H9 (cell line): ENCODE data around the gene MSI2. TPM values are rescaled to one million over a fixed set of nuclear protein-coding genes. Genes with fewer than 3 reads are reported as not detected.

ENCODE experiments used
- DNase-seq: peaks from one replicate; pipeline ENCODE4 v3.0.0-alpha.2; 2017
- H2AFZ ChIP-seq: one replicate; pipeline ENCODE4 v1.6.1; 2013; ENCODE audit warnings: mild to moderate bottlenecking, low read length, control low read depth, moderate library complexity
- H2AK5ac ChIP-seq: 2 replicates; pipeline ENCODE4 v1.6.1; 2013; ENCODE audit warnings: low read length, control low read depth, mixed read lengths; ENCODE audit not compliant: insufficient read length
- H2BK120ac ChIP-seq: one replicate; pipeline ENCODE4 v1.6.1; 2013; ENCODE audit warnings: low read depth, mild to moderate bottlenecking, low read length, control low read depth, inconsistent platforms; ENCODE audit not compliant: poor library complexity, severe bottlenecking
- H2BK12ac ChIP-seq: 2 replicates; pipeline ENCODE4 v1.6.1; 2013; ENCODE audit warnings: low read length, control low read depth, mixed read lengths, low read depth; ENCODE audit not compliant: insufficient read length
- H2BK15ac ChIP-seq: 2 replicates; pipeline ENCODE4 v1.6.1; 2013; ENCODE audit warnings: low read depth, low read length, control low read depth
- H2BK20ac ChIP-seq: one replicate; pipeline ENCODE4 v1.6.1; 2013; ENCODE audit warnings: low read depth, mild to moderate bottlenecking, low read length, control low read depth, inconsistent platforms; ENCODE audit not compliant: poor library complexity, severe bottlenecking
- H2BK5ac ChIP-seq: 2 replicates; pipeline ENCODE4 v1.6.1; 2013; ENCODE audit warnings: low read length, control low read depth, mixed read lengths; ENCODE audit not compliant: insufficient read length
- H3K14ac ChIP-seq: 2 replicates; pipeline ENCODE4 v1.6.1; 2013; ENCODE audit warnings: low read length, control low read depth; ENCODE audit not compliant: insufficient read depth
- H3K18ac ChIP-seq: 2 replicates; pipeline ENCODE4 v1.6.1; 2013; ENCODE audit warnings: low read depth, mild to moderate bottlenecking, mixed read lengths, low read length, control low read depth; ENCODE audit not compliant: insufficient read length
- H3K23ac ChIP-seq: 2 replicates; pipeline ENCODE4 v1.6.1; 2013; ENCODE audit warnings: low read length, control low read depth, mixed read lengths, low read depth; ENCODE audit not compliant: insufficient read length
- H3K23me2 ChIP-seq: 2 replicates; pipeline ENCODE4 v1.6.1; 2013; ENCODE audit warnings: low read depth, mild to moderate bottlenecking, mixed read lengths, low read length, control low read depth; ENCODE audit not compliant: insufficient read length, poor library complexity, severe bottlenecking
- H3K27ac ChIP-seq: 2 replicates; pipeline ENCODE4 v1.5.1; 2013; ENCODE audit warnings: low read length, control low read depth, mixed read lengths, low read depth; ENCODE audit not compliant: insufficient read length
- H3K27me3 ChIP-seq: 2 replicates; pipeline ENCODE4 v1.6.1; 2013; ENCODE audit warnings: low read length, control low read depth, inconsistent platforms; ENCODE audit not compliant: insufficient read depth
- H3K4ac ChIP-seq: 2 replicates; pipeline ENCODE4 v1.6.1; 2013; ENCODE audit warnings: low read depth, mild to moderate bottlenecking, control low read depth, inconsistent platforms, low read length, moderate library complexity
- H3K4me1 ChIP-seq: 2 replicates; pipeline ENCODE4 v1.6.1; 2013; ENCODE audit warnings: low read length, control low read depth, inconsistent platforms; ENCODE audit not compliant: insufficient read depth
- H3K4me2 ChIP-seq: 2 replicates; pipeline ENCODE4 v1.6.1; 2013; ENCODE audit warnings: low read length, control low read depth, mixed read lengths; ENCODE audit not compliant: insufficient read length, insufficient read depth
- H3K56ac ChIP-seq: 2 replicates; pipeline ENCODE4 v1.6.1; 2013; ENCODE audit warnings: low read depth, mild to moderate bottlenecking, mixed read lengths, low read length, control low read depth; ENCODE audit not compliant: insufficient read length
- H3K79me1 ChIP-seq: 2 replicates; pipeline ENCODE4 v1.6.1; 2013; ENCODE audit warnings: low read depth, mild to moderate bottlenecking, moderate library complexity, low read length, control low read depth, inconsistent platforms; ENCODE audit not compliant: insufficient read depth, poor library complexity, severe bottlenecking
- H3K79me2 ChIP-seq: 2 replicates; pipeline ENCODE4 v1.6.1; 2013; ENCODE audit warnings: low read length, control low read depth, inconsistent platforms; ENCODE audit not compliant: insufficient read depth
- H3K9ac ChIP-seq: 2 replicates; pipeline ENCODE4 v1.6.1; 2013; ENCODE audit warnings: low read length, control low read depth, mixed read lengths; ENCODE audit not compliant: insufficient read length; ENCODE audit errors: extremely low read depth
- H3K9me3 ChIP-seq: one replicate; pipeline ENCODE4 v1.6.1; 2013; ENCODE audit warnings: low read depth, low read length, inconsistent platforms; ENCODE audit not compliant: control insufficient read depth
- H3T11ph ChIP-seq: one replicate; pipeline ENCODE4 v1.6.1; 2013; ENCODE audit warnings: mild to moderate bottlenecking, low read length, control low read depth, inconsistent platforms
- H4K20me1 ChIP-seq: one replicate; pipeline ENCODE4 v1.6.1; 2013; ENCODE audit not compliant: control insufficient read depth, insufficient read length, insufficient read depth
- H4K5ac ChIP-seq: 2 replicates; pipeline ENCODE4 v1.6.1; 2013; ENCODE audit warnings: low read depth, mild to moderate bottlenecking, mixed read lengths, low read length, control low read depth; ENCODE audit not compliant: insufficient read length
- H4K8ac ChIP-seq: replicated peaks from 2 replicates; pipeline ENCODE4 v1.6.1; 2013; ENCODE audit warnings: low read length, control low read depth, mixed read lengths, low read depth; ENCODE audit not compliant: insufficient read length
- H4K91ac ChIP-seq: 2 replicates; pipeline ENCODE4 v1.6.1; 2013; ENCODE audit warnings: low read depth, mild to moderate bottlenecking, moderate library complexity, mixed read lengths, low read length, control low read depth; ENCODE audit not compliant: insufficient read length
- H3K27ac Mint-ChIP-seq, 3 experiments: 2 replicates in 2 of 3; 3 replicates in 1 of 3; pipeline ENCODE4 v1.8.0; 2020 to 2021; ENCODE audit warnings: mixed read lengths in 3 of 3, mild to moderate bottlenecking in 1 of 3, moderate library complexity in 1 of 3
- H3K27me3 Mint-ChIP-seq: 2 replicates; pipeline ENCODE4 v1.8.0; 2021; ENCODE audit warnings: low read depth, mild to moderate bottlenecking, moderate library complexity, mixed read lengths
- H3K36me3 Mint-ChIP-seq, 3 experiments: 2 replicates in 2 of 3; 3 replicates in 1 of 3; pipeline ENCODE4 v1.8.0; 2020 to 2021; ENCODE audit warnings: low read depth in 3 of 3, mixed read lengths in 3 of 3; ENCODE audit not compliant: insufficient read depth in 1 of 3
- H3K4me1 Mint-ChIP-seq, 2 experiments: 2 replicates each; pipeline ENCODE4 v1.8.0; 2020; ENCODE audit warnings: mixed read lengths in 2 of 2
- H3K4me3 Mint-ChIP-seq, 2 experiments: 2 replicates in 1 of 2; 3 replicates in 1 of 2; pipeline ENCODE4 v1.8.0; 2020 to 2021; ENCODE audit warnings: mild to moderate bottlenecking in 2 of 2, mixed read lengths in 2 of 2, moderate library complexity in 1 of 2
- H3K9me3 Mint-ChIP-seq, 2 experiments: 2 replicates in 1 of 2; 3 replicates in 1 of 2; pipeline ENCODE4 v1.8.0; 2020; ENCODE audit warnings: mild to moderate bottlenecking in 2 of 2, mixed read lengths in 2 of 2, moderate library complexity in 1 of 2
- CTCF ChIP-seq: fragments of 200-600 bp; sonication (generic); conservative IDR thresholded peaks from 3 replicates; pipeline ENCODE4 v1.8.0; 2021; ENCODE audit warnings: antibody characterized with exemption, mild to moderate bottlenecking
- WGBS: extraction: QIAGEN DNeasy Blood & Tissue Kit; methylation state at CpG from one replicate; pipeline ENCODE4 v1.1.7; 2013; ENCODE audit warnings: missing lambda C conversion rate, low lambda C conversion rate, mixed read lengths; ENCODE audit not compliant: insufficient read length; ENCODE audit errors: extremely low coverage; 5-methylcytosine and 5-hydroxymethylcytosine counted together
- total RNA-seq: library from RNA; stranded (reverse); gene quantifications from 2 replicates; pipeline ENCODE4 v1.2.1, GENCODE V29; 2021

The MSI2 gene
- total RNA-seq, 1 experiment from 2014 or later, result 98.5 TPM

- Histone ChIP-seq H3K9ac (no peak overlapping the region), H3K79me2 (no peaks in the 10 kb centered on the region), H3K4ac (no peak overlapping the region), H3K27ac (no peak overlapping the region), H4K8ac (no peak overlapping the region), H3K23me2 (no peaks in the 10 kb centered on the region), H4K91ac (no peak overlapping the region), H3K27me3 (no peaks in the 10 kb centered on the region), H3K9me3 (no peaks in the 10 kb centered on the region), H3K4me2 (no peak overlapping the region), H2AFZ (no peak overlapping the region), H4K20me1 (no peaks in the 10 kb centered on the region), H4K5ac (no peak overlapping the region), H3K4me1 (no peaks in the 10 kb centered on the region), H2BK5ac (no peak overlapping the region), H3K18ac (no peak overlapping the region), H3K56ac (no peak overlapping the region), H2BK12ac (no peak overlapping the region), H3K14ac (no peak overlapping the region), H2BK20ac (no peak overlapping the region), H3T11ph (no peak overlapping the region), H2BK15ac (no peak overlapping the region), H2BK120ac (no peak overlapping the region), H3K23ac (no peak overlapping the region), H2AK5ac (no peak overlapping the region), H3K79me1 (no peaks in the 10 kb centered on the region)
- Mint-ChIP-seq H3K27me3 (peaks cover 3% of the 10 kb centered on the region), H3K9me3 (peaks cover 15 to 17% of the 10 kb centered on the region in 2 experiments), H3K27ac (no peak overlapping the region), H3K4me3 (no peak overlapping the region), H3K4me1 (peaks cover 3 to 9% of the 10 kb centered on the region in 2 experiments), H3K36me3 (peaks cover 0 to 9% (median 0%) of the 10 kb centered on the region in 3 experiments; a peak in 2 of 7 replicates)
- DNase-seq, result no peak
- WGBS, result no CpG with 5 or more reads among the region's 2 CpGs
- no peak for TF ChIP-seq CTCF
Observed at GRCh38 chr17:57207396-57207795, 48.9 kb upstream of the MSI2 start.
